ENCODE measurements around the gene FCHSD2. TPM values are rescaled to one million over a fixed set of nuclear protein-coding genes. Genes with fewer than 3 reads are reported as not detected.

Gene FCHSD2
- total RNA-seq, 1 donor from 2014 or later = 22.2 TPM

DNA sequence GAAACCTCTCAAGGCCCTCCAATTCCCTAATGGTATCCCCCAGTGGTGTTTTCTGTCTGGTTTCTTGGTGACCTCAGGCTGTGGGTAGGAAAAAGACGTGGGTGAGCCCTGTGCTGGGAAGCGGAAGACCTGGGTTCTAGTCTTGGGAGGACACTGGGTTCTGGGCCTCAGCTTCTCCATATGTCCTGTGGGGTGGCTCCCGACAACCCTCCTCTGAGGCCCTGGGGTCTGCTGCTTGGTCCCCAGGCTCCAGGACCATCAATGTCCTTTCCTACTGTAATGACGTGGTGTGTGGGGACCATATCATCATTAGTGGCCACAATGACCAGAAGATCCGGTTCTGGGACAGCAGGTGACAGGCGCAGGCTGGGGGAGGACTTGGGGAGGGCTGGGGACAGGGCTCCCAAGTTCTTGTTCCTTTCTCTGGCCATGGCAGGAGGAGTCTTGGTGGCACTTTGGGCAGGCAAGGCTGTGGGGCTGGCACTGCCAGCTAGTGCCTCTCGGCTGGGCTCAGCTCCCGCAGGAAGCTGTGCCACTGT, 315.1 kb downstream of the FCHSD2 start:
- no peak overlapping the region for H3K4me2 ChIP-seq
- Mint-ChIP-seq H3K27me3 (ENCODE audit: insufficient read depth, low read depth) (peaks cover 4% of the 10 kb centered on the region), H3K27ac (no peak overlapping the region), H3K4me3 (no peak overlapping the region), H3K36me3 (peaks cover 4% of the 10 kb centered on the region), H3K4me1 (peaks cover 8% of the 10 kb centered on the region), H3K9me3 (no peaks in the 10 kb centered on the region)
- no peak overlapping the region for H3K4me3 ChIP-seq
- no peaks in the 10 kb centered on the region for H3K9me3 ChIP-seq (ENCODE audit: low read depth)
- peaks cover 4% of the 10 kb centered on the region for H3K4me1 ChIP-seq
- H3K36me3 ChIP-seq = no peaks in the 10 kb centered on the region
- TF ChIP-seq EZH2 (IDR thresholded peaks at IDR 0.05) (no peak), EZH2phosphoT487 (IDR thresholded peaks at IDR 0.05) (no peak)
- TF ChIP-seq, protein P1, sequence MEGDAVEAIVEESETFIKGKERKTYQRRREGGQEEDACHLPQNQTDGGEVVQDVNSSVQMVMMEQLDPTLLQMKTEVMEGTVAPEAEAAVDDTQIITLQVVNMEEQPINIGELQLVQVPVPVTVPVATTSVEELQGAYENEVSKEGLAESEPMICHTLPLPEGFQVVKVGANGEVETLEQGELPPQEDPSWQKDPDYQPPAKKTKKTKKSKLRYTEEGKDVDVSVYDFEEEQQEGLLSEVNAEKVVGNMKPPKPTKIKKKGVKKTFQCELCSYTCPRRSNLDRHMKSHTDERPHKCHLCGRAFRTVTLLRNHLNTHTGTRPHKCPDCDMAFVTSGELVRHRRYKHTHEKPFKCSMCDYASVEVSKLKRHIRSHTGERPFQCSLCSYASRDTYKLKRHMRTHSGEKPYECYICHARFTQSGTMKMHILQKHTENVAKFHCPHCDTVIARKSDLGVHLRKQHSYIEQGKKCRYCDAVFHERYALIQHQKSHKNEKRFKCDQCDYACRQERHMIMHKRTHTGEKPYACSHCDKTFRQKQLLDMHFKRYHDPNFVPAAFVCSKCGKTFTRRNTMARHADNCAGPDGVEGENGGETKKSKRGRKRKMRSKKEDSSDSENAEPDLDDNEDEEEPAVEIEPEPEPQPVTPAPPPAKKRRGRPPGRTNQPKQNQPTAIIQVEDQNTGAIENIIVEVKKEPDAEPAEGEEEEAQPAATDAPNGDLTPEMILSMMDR (IDR thresholded peaks at IDR 0.05) = no peak
- H4K20me1 ChIP-seq (ENCODE audit: low read depth) = no peaks in the 10 kb centered on the region
- H3K9ac ChIP-seq = no peak overlapping the region
- no peak overlapping the region for H3K27ac ChIP-seq
- no peaks in the 10 kb centered on the region for H3K79me2 ChIP-seq (ENCODE audit: low read depth)
- H2AFZ ChIP-seq (replicated peaks) = no peak overlapping the region
- H3K27me3 ChIP-seq = no peaks in the 10 kb centered on the region
- no peaks in the 10 kb centered on the region for H3F3A ChIP-seq (ENCODE audit: low read depth)
- DNase-seq (ENCODE audit: low spot score) = no peak

DNA sequence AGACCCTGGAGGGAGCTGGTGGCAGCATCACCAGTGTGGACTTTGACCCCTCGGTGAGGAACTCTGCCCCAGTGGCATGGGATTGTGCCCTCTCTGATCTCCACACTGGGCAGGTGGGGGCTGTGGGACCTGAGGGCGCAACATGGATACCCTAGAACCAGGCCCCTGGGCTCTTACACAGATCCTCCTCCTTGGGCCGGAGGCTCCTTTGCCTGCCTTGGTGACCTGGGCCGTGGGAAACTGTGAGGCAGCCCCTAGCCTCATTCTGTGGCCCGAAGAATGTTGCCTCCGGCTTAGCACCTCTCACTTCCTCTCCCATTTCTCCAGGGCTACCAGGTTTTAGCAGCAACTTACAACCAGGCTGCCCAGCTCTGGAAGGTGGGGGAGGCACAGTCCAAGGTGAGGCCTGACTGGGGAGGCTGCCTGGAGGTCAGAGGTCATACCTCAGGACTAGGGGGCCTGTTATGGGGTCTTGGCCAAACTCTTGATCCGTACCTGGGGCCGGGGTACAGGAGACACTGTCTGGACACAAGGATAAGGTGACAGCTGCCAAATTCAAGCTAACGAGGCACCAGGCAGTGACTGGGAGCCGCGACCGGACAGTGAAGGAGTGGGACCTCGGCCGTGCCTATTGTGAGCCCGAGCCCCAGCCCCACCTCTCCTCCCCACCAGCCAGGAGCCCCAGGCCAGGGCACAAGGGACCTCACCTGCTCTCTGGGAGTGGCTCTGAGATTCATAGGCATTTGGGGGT, 315.8 kb downstream of the FCHSD2 start:
- no peaks in the 10 kb centered on the region for H4K20me1 ChIP-seq (ENCODE audit: low read depth)
- Mint-ChIP-seq H3K36me3 (peaks cover 4% of the 10 kb centered on the region), H3K4me3 (no peak overlapping the region), H3K27me3 (ENCODE audit: insufficient read depth, low read depth) (peaks cover 4% of the 10 kb centered on the region), H3K27ac (no peak overlapping the region), H3K4me1 (peaks cover 2% of the 10 kb centered on the region), H3K9me3 (no peaks in the 10 kb centered on the region)
- H3K79me2 ChIP-seq (ENCODE audit: low read depth) = no peaks in the 10 kb centered on the region
- no peak for DNase-seq (ENCODE audit: low spot score)
- no peak overlapping the region for H2AFZ ChIP-seq (replicated peaks)
- peaks cover 1% of the 10 kb centered on the region for H3K27me3 ChIP-seq
- no peaks in the 10 kb centered on the region for H3K36me3 ChIP-seq
- no peaks in the 10 kb centered on the region for H3K9me3 ChIP-seq (ENCODE audit: low read depth)
- H3F3A ChIP-seq (ENCODE audit: low read depth) = no peaks in the 10 kb centered on the region
- no peak overlapping the region for H3K27ac ChIP-seq
- H3K4me2 ChIP-seq = no peak overlapping the region
- H3K4me1 ChIP-seq = peaks cover 4% of the 10 kb centered on the region
- H3K4me3 ChIP-seq = no peak overlapping the region
- TF ChIP-seq, protein P1 (IDR thresholded peaks at IDR 0.05) = no peak
- no peak for TF ChIP-seq EZH2 (IDR thresholded peaks at IDR 0.05)
- TF ChIP-seq EZH2phosphoT487 (IDR thresholded peaks at IDR 0.05) = no peak
- H3K9ac ChIP-seq = no peak overlapping the region

DNA sequence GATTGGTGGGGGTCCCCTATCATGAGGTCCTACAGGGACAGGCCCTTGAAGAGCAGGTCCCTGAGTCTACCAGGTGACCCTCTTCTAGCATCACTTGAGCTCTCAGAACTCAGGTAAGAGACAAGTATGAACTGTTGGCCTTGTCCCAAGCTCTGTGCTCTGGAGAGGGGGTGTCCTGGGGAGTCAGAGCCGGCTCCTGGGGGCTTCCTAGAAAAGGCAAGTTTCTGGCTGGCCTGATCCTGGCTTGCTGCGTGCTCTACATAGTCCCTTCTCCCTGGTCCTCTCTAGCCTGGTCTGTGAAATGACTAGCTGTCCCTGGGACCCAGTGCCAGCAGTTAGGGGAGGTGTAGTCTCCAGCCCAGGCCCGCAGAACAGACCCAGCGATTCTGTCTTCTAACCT, 316.5 kb downstream of the FCHSD2 start:
- Histone ChIP-seq H2AFZ (replicated peaks) (no peak overlapping the region), H3K9me3 (ENCODE audit: low read depth) (no peaks in the 10 kb centered on the region), H3K4me2 (no peak overlapping the region), H3K36me3 (no peaks in the 10 kb centered on the region), H3K4me3 (no peak overlapping the region), H3K9ac (no peak overlapping the region), H4K20me1 (ENCODE audit: low read depth) (no peaks in the 10 kb centered on the region), H3K27me3 (peaks cover 8% of the 10 kb centered on the region), H3K27ac (no peak overlapping the region), H3K79me2 (ENCODE audit: low read depth) (no peaks in the 10 kb centered on the region), H3F3A (ENCODE audit: low read depth) (peaks cover 3% of the 10 kb centered on the region), H3K4me1 (peaks cover 9% of the 10 kb centered on the region)
- Mint-ChIP-seq H3K4me3 (no peak overlapping the region), H3K9me3 (no peaks in the 10 kb centered on the region), H3K4me1 (peaks cover 6% of the 10 kb centered on the region), H3K27ac (no peak overlapping the region), H3K27me3 (ENCODE audit: insufficient read depth, low read depth) (peaks cover 4% of the 10 kb centered on the region), H3K36me3 (peaks cover 4% of the 10 kb centered on the region)
- DNase-seq (ENCODE audit: low spot score) = no peak
- no peak for TF ChIP-seq EZH2 (IDR thresholded peaks at IDR 0.05)
- no peak for TF ChIP-seq EZH2phosphoT487 (IDR thresholded peaks at IDR 0.05)
- TF ChIP-seq, protein P1 (IDR thresholded peaks at IDR 0.05) = no peak
